GM20000 (cell line): ENCODE measurements around the gene GIMAP7.

Experiments
- DNase-seq: peaks from one replicate; pipeline ENCODE4 v3.0.0; 2012; ENCODE audit warnings: low spot score
- CTCF ChIP-seq: IDR thresholded peaks from 2 replicates; pipeline ENCODE4 v1.5.1; 2012; ENCODE audit warnings: mild to moderate bottlenecking, control low read depth; ENCODE audit errors: extremely low read depth, missing control alignments

Gene GIMAP7

DNA sequence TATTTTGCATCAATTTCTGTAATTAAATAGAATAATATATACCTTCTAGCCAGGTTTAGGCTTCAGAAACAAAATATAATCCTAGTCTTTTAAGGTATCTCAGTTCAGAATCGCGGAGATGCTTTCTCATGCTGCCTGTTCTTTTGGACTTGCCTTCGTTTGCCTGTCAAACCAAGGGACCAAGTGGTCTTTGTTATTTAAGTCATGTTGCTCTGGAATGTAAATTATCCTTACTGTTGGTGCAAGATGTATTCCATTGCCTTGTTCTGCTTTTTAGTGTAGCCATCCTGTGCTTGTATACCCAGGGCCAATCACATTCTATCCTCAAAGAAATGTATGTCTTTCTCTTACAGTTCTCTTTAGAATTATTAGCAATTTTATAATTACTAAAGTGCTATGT lies 51.5 kb downstream of the GIMAP7 start:
- no peak for TF ChIP-seq CTCF
- no peak for DNase-seq

- no peak for TF ChIP-seq CTCF
- DNase-seq: no peak
Observed at GRCh38 chr7:150566572-150566971, 51.9 kb downstream of the GIMAP7 start.

- no peak for TF ChIP-seq CTCF
- DNase-seq: no peak
Observed at GRCh38 chr7:150567169-150567568, 52.5 kb downstream of the GIMAP7 start, which contains the start of gene GIMAP4. Gene GIMAP4, plus strand, starts transcription at chr7:150567390. Its CDS starts 2,512 bp downstream, at chr7:150569902.

DNA sequence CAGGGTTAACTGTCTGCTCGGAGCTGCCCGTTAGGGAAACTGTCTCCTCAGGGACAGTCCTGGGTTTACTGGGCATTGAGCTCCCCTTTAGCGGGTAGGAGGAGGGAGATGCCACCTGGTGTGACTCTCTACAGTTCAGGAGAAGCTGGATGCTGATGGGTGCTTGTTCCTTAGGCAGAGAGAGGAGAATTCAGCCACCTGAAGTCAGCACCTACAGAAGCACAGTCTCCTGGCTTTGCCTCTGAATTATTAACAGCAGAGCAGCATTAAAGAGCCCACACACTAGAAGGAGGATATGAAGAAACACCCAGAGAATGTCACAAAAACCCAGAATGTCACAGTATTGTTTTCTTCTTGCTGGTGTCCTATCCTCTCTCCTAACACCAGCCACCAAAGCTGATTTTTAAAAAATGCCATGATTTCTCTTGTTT lies 53.2 kb downstream of the GIMAP7 start:
- TF ChIP-seq CTCF: no peak
- no peak for DNase-seq

DNA sequence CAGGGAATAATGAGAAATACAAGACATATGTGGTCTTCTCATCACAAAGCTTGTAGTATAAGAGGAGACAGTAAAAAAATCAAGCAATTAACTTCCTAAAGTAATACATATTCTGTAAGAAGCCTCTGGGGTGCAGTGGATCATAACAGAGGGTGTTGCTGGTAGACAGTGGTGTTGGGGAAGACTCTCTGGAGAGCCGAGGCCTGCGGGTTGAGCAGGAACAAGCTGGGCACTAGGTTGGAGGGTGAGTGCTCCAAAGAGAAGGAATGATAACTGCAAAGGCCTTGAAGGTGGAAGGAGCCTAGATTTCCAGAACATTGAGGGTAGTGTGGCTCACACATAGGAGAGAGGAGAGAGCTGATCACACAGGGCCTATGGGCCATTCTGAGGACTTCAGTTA lies 54.0 kb downstream of the GIMAP7 start:
- TF ChIP-seq CTCF: no peak
- no peak for DNase-seq

DNA sequence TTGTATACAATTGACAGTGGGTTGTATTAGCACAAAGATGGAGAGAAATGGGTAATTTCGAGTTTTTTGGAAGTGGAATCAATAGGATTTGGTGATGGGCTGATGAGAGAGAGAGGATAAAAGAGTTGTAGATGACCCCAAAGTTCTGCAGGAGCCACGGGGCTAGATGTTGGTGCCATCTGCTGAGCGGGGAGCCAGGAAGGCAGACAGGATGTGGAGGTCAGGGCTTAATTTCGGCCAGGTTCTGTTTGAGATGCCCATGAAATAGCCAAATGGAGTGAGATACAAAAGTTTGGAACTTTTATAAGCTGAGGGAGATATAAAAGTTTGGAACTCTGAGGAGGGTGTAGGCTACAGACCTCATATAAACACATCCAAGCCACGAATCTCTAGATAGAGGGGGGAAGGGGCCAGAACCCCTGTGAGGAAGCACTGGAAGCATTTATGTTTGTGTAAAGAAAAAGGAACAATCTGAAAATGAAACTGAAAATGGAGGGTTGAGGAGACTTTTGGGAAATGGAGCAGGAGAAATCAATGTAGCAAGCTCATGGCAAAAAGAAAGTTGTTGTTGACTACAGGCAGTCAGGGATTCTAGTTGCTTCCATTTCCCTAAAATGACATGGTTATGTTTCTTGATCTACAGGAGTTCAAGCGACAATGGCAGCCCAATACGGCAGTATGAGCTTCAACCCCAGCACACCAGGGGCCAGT lies 54.7 kb downstream of the GIMAP7 start:
- no peak for DNase-seq

More for the DNA sequence above, 54.7 kb downstream of the GIMAP7 start:
- TF ChIP-seq CTCF: no peak
